GM12878 (cell line): ENCODE measurements around the gene IDI2. TPM values are rescaled to one million over a fixed set of nuclear protein-coding genes. Genes with fewer than 3 reads are reported as not detected.

ENCODE experiments used
- ASH2L ChIP-seq: fragments of 300-600, 200-600 bp; sonication (generic); IDR thresholded peaks from 2 replicates; pipeline ENCODE4 v1.6.1; 2017; ENCODE audit warnings: low read depth, mild to moderate bottlenecking, borderline replicate concordance
- CBFB ChIP-seq: IDR thresholded peaks from 2 replicates; pipeline ENCODE4 v1.6.1; 2016; ENCODE audit warnings: antibody characterized with exemption, low read depth
- CHD4 ChIP-seq: fragments of 200-600 bp; sonication (generic); IDR thresholded peaks from 2 replicates; pipeline ENCODE4 v1.6.1; 2016; ENCODE audit warnings: mild to moderate bottlenecking
- CREM ChIP-seq: IDR thresholded peaks from 2 replicates; pipeline ENCODE4 v1.6.1; 2014; ENCODE audit warnings: antibody characterized with exemption, low read depth
- DPF2 ChIP-seq: fragments of 450-650 bp; IDR thresholded peaks from 2 replicates; pipeline ENCODE4 v1.6.1; 2017; ENCODE audit warnings: mild to moderate bottlenecking
- FOXM1 ChIP-seq: IDR thresholded peaks from 2 replicates; pipeline ENCODE4 v1.6.1; 2012; ENCODE audit warnings: low read depth, mild to moderate bottlenecking, inconsistent platforms, low read length, moderate library complexity
- GATAD2B ChIP-seq: fragments of 450-650 bp; conservative IDR thresholded peaks from 2 replicates; pipeline ENCODE4 v1.6.1; 2017; ENCODE audit warnings: low read depth, mild to moderate bottlenecking, moderate library complexity
- JUNB ChIP-seq: IDR thresholded peaks from 2 replicates; pipeline ENCODE4 v1.6.1; 2016; ENCODE audit warnings: antibody characterized with exemption, mild to moderate bottlenecking
- MTA3 ChIP-seq: IDR thresholded peaks from 2 replicates; pipeline ENCODE4 v1.6.1; 2012; ENCODE audit warnings: low read length, inconsistent platforms, borderline replicate concordance
- MYC ChIP-seq: IDR thresholded peaks from 2 replicates; pipeline ENCODE4 v1.6.1; 2011; ENCODE audit warnings: mild to moderate bottlenecking, low read length, moderate library complexity, inconsistent platforms; ENCODE audit not compliant: insufficient read depth, insufficient replicate concordance, insufficient read length, severe bottlenecking
- NR2C1 ChIP-seq: fragments of 450-650 bp; IDR thresholded peaks from 2 replicates; pipeline ENCODE4 v1.6.1; 2017; ENCODE audit warnings: antibody characterized with exemption, mild to moderate bottlenecking, moderate library complexity
- SIN3A ChIP-seq: IDR thresholded peaks from 2 replicates; pipeline ENCODE4 v1.6.1; 2012; ENCODE audit warnings: low read depth, low read length, improper control_type of control experiment
- SMARCA5 ChIP-seq: fragments of 450-650 bp; IDR thresholded peaks from 2 replicates; pipeline ENCODE4 v1.6.1; 2017; ENCODE audit warnings: mild to moderate bottlenecking
- STAT3 ChIP-seq: IDR thresholded peaks from 2 replicates; pipeline ENCODE4 v1.6.1; 2011; ENCODE audit warnings: low read depth, low read length, improper control_type of control experiment
- polyA plus RNA-seq, 11 experiments: library from polyadenylated mRNA; depleted of rRNA in 4 of 11; unstranded in 6 of 11; stranded (reverse) in 5 of 11; fragments of >200 nt; fragmentation: Nextera tagmentation in 4 of 11; fragmentation: Illumina TruSeq in 1 of 11; extraction: Ambion mirVana in 4 of 11; extraction: Trizol in 1 of 11; gene quantifications; 1 replicate in 1 of 11; 2 replicates in 10 of 11; pipeline versions ENCODE4 v1.2.1 to v1.2.3, GENCODE V29; 2011 to 2016; ENCODE audit warnings: inconsistent platforms in 2 of 11, missing spikeins in 2 of 11, low read depth in 1 of 11
- total RNA-seq, 4 experiments: library from RNA; depleted of rRNA in 3 of 4; stranded (reverse); fragments of >200 nt in 3 of 4; fragmentation: Illumina TruSeq in 1 of 4; extraction: Trizol in 1 of 4; gene quantifications; 2 replicates each; pipeline versions ENCODE4 v1.2.1 to v1.2.3, GENCODE V29; 2013 to 2021
- TF ChIP-seq, protein P1 (sequence below): IDR thresholded peaks from 2 replicates; pipeline ENCODE4 v1.6.1; 2012; ENCODE audit warnings: low read depth, low read length, improper control_type of control experiment
- TF ChIP-seq, protein P2 (sequence below): fragments of 450-650 bp; formaldehyde crosslinking; IDR thresholded peaks from 2 replicates; pipeline ENCODE4 v1.5.0; 2022; ENCODE audit warnings: mild to moderate bottlenecking, missing genetic modification characterization
- TF ChIP-seq, protein P3 (sequence below): fragments of 450-650 bp; IDR thresholded peaks from 2 replicates; pipeline ENCODE4 v1.6.1; 2016; ENCODE audit warnings: mild to moderate bottlenecking
- TF ChIP-seq, protein P4 (sequence below): fragments of 450-650 bp; IDR thresholded peaks from 2 replicates; pipeline ENCODE4 v1.6.1; 2016; ENCODE audit warnings: mild to moderate bottlenecking
- TF ChIP-seq, protein P5 (sequence below): fragments of 450-650 bp; IDR thresholded peaks from 2 replicates; pipeline ENCODE4 v1.6.1; 2016; ENCODE audit warnings: mild to moderate bottlenecking, moderate library complexity, borderline replicate concordance

The IDI2 gene
- total and polyA plus RNA-seq, 10 of the 15 experiments (the other 5 are each of a cell fraction or from before 2014, with no cell fraction given): 0.06 TPM; not detected in 9

DNA sequence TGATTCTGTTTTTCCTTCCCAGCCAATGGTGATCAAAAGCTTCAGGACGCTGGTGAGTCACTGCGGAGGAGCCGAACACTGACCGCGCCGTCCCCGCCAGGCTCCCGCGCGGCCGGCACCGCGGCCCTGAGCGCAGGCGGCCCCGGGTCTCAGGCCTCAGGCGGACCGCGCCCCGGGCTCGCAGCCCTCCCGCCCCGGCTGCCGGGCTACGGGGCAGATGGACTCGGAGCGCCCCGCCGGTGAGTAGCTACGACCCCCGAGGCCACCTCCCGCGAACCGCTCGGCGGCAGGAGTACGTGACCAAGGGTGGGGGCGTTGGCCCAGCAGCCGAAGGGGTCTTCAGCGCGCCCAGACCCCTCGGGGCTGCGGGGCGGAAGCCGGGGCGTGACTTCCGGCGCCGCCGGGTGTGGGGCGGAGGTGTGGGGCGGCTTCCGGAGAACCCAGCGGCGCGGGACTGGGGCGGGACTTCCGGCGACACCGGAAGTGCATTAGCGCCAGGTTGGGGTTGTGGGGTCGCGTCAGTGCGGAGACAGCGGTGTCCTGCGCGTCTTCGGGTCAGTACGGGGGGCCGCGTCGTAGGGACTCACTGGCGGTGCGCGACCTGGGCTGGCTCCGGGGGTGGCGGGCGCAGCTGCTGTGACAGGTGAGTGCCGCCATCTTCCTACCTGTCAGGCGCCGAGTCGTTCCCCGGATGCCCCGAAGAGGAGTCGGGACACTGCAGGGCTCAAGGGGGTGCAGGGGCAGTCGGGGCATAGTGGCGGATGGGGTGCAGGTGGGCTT lies 30.9 kb upstream of the IDI2 start, which contains the start of gene WDR37 (continued):
- TF ChIP-seq GATAD2B: peak; percentile 98
- TF ChIP-seq CBFB: peak; percentile 39; the same call in 1 of the 2 replicates
- TF ChIP-seq SMARCA5: peak; percentile 72
- TF ChIP-seq JUNB: no peak
- TF ChIP-seq CHD4: no peak
- TF ChIP-seq, protein P1, sequence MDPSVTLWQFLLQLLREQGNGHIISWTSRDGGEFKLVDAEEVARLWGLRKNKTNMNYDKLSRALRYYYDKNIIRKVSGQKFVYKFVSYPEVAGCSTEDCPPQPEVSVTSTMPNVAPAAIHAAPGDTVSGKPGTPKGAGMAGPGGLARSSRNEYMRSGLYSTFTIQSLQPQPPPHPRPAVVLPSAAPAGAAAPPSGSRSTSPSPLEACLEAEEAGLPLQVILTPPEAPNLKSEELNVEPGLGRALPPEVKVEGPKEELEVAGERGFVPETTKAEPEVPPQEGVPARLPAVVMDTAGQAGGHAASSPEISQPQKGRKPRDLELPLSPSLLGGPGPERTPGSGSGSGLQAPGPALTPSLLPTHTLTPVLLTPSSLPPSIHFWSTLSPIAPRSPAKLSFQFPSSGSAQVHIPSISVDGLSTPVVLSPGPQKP: peak; percentile 88
- peak; percentile 94 for TF ChIP-seq NR2C1
- TF ChIP-seq STAT3: no peak
- TF ChIP-seq FOXM1: no peak
- TF ChIP-seq ASH2L: peak; percentile 61; the same call in 1 of the 2 replicates
- TF ChIP-seq, protein P2, sequence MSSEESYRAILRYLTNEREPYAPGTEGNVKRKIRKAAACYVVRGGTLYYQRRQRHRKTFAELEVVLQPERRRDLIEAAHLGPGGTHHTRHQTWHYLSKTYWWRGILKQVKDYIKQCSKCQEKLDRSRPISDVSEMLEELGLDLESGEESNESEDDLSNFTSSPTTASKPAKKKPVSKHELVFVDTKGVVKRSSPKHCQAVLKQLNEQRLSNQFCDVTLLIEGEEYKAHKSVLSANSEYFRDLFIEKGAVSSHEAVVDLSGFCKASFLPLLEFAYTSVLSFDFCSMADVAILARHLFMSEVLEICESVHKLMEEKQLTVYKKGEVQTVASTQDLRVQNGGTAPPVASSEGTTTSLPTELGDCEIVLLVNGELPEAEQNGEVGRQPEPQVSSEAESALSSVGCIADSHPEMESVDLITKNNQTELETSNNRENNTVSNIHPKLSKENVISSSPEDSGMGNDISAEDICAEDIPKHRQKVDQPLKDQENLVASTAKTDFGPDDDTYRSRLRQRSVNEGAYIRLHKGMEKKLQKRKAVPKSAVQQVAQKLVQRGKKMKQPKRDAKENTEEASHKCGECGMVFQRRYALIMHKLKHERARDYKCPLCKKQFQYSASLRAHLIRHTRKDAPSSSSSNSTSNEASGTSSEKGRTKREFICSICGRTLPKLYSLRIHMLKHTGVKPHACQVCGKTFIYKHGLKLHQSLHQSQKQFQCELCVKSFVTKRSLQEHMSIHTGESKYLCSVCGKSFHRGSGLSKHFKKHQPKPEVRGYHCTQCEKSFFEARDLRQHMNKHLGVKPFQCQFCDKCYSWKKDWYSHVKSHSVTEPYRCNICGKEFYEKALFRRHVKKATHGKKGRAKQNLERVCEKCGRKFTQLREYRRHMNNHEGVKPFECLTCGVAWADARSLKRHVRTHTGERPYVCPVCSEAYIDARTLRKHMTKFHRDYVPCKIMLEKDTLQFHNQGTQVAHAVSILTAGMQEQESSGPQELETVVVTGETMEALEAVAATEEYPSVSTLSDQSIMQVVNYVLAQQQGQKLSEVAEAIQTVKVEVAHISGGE (CRISPR knock-in tag): peak; percentile 59
- TF ChIP-seq CREM: peak; percentile 61
- TF ChIP-seq, protein P3, sequence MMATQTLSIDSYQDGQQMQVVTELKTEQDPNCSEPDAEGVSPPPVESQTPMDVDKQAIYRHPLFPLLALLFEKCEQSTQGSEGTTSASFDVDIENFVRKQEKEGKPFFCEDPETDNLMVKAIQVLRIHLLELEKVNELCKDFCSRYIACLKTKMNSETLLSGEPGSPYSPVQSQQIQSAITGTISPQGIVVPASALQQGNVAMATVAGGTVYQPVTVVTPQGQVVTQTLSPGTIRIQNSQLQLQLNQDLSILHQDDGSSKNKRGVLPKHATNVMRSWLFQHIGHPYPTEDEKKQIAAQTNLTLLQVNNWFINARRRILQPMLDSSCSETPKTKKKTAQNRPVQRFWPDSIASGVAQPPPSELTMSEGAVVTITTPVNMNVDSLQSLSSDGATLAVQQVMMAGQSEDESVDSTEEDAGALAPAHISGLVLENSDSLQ: peak; percentile 69
- peak; percentile 79 for TF ChIP-seq DPF2
- TF ChIP-seq MYC: peak; percentile 63
- TF ChIP-seq, protein P4, sequence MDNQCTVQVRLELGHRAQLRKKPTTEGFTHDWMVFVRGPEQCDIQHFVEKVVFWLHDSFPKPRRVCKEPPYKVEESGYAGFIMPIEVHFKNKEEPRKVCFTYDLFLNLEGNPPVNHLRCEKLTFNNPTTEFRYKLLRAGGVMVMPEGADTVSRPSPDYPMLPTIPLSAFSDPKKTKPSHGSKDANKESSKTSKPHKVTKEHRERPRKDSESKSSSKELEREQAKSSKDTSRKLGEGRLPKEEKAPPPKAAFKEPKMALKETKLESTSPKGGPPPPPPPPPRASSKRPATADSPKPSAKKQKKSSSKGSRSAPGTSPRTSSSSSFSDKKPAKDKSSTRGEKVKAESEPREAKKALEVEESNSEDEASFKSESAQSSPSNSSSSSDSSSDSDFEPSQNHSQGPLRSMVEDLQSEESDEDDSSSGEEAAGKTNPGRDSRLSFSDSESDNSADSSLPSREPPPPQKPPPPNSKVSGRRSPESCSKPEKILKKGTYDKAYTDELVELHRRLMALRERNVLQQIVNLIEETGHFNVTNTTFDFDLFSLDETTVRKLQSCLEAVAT: peak; percentile 21; the same call in 1 of the 2 replicates
- TF ChIP-seq MTA3: no peak
- no peak for TF ChIP-seq SIN3A
- TF ChIP-seq, protein P5, sequence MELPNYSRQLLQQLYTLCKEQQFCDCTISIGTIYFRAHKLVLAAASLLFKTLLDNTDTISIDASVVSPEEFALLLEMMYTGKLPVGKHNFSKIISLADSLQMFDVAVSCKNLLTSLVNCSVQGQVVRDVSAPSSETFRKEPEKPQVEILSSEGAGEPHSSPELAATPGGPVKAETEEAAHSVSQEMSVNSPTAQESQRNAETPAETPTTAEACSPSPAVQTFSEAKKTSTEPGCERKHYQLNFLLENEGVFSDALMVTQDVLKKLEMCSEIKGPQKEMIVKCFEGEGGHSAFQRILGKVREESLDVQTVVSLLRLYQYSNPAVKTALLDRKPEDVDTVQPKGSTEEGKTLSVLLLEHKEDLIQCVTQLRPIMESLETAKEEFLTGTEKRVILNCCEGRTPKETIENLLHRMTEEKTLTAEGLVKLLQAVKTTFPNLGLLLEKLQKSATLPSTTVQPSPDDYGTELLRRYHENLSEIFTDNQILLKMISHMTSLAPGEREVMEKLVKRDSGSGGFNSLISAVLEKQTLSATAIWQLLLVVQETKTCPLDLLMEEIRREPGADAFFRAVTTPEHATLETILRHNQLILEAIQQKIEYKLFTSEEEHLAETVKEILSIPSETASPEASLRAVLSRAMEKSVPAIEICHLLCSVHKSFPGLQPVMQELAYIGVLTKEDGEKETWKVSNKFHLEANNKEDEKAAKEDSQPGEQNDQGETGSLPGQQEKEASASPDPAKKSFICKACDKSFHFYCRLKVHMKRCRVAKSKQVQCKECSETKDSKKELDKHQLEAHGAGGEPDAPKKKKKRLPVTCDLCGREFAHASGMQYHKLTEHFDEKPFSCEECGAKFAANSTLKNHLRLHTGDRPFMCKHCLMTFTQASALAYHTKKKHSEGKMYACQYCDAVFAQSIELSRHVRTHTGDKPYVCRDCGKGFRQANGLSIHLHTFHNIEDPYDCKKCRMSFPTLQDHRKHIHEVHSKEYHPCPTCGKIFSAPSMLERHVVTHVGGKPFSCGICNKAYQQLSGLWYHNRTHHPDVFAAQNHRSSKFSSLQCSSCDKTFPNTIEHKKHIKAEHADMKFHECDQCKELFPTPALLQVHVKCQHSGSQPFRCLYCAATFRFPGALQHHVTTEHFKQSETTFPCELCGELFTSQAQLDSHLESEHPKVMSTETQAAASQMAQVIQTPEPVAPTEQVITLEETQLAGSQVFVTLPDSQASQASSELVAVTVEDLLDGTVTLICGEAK: peak; percentile 96
